Aorta (tissue), 5 donors: ENCODE results near the gene NEO1. TPM values are rescaled to one million over a fixed set of nuclear protein-coding genes. Genes with fewer than 3 reads are reported as not detected.

Experiments
- ATAC-seq: fragments of 200-7000 bp; cut with Tn5 transposase; one replicate; pipeline ENCODE4 v1.9.1; 2022; ENCODE audit warnings: moderate library complexity; ENCODE audit not compliant: low FRiP score
- DNase-seq, 2 donors: peaks; one replicate each; pipeline ENCODE4 v3.0.0-alpha.2; 2020
- H3K27ac ChIP-seq, 2 donors: one replicate each; pipeline ENCODE4 v1.5.1; 2013; ENCODE audit warnings: low read length in 2 of 2, mild to moderate bottlenecking in 2 of 2, moderate library complexity in 2 of 2, control low read depth in 1 of 2, inconsistent platforms in 1 of 2, low read depth in 1 of 2
- H3K27me3 ChIP-seq, 2 donors: one replicate each; pipeline ENCODE4 v1.6.1; 2013; ENCODE audit warnings: control low read depth in 1 of 2, low read length in 1 of 2, mild to moderate bottlenecking in 1 of 2, moderate library complexity in 1 of 2; ENCODE audit not compliant: insufficient read depth in 2 of 2, control insufficient read depth in 1 of 2
- H3K36me3 ChIP-seq, 2 donors: one replicate each; pipeline ENCODE4 v1.6.1; 2013; ENCODE audit warnings: control low read depth in 1 of 2, low read length in 1 of 2, mild to moderate bottlenecking in 1 of 2; ENCODE audit not compliant: insufficient read depth in 2 of 2, control insufficient read depth in 1 of 2
- H3K4me1 ChIP-seq, 2 donors: one replicate each; pipeline ENCODE4 v1.6.1; 2013; ENCODE audit warnings: low read length in 2 of 2, control low read depth in 1 of 2, mild to moderate bottlenecking in 1 of 2, moderate library complexity in 1 of 2; ENCODE audit not compliant: insufficient read depth in 2 of 2, control insufficient read depth in 1 of 2
- H3K4me3 ChIP-seq, 2 donors: one replicate each; pipeline ENCODE4 v1.5.1; 2013; ENCODE audit warnings: low read length in 2 of 2, control low read depth in 1 of 2, mild to moderate bottlenecking in 1 of 2
- H3K9me3 ChIP-seq: one replicate; pipeline ENCODE4 v1.6.1; 2013; ENCODE audit warnings: mild to moderate bottlenecking, low read length; ENCODE audit not compliant: control insufficient read depth
- WGBS, 2 donors: extraction: QIAGEN DNeasy Blood & Tissue Kit; methylation state at CpG; one replicate each; pipeline ENCODE4 v1.1.7; 2013; 5-methylcytosine and 5-hydroxymethylcytosine counted together
- intact Hi-C, 2 donors: fragments of 100-400 bp; cut with DNase I; formaldehyde crosslinking; loops; one replicate each; pipeline versions ENCODE4 v1.14.2 to v1.15.0; 2022
- polyA plus RNA-seq, 2 donors: library from polyadenylated mRNA; stranded (reverse); fragments of 200-250 nt; gene quantifications; one replicate each; pipeline ENCODE4 v1.2.3, GENCODE V29; 2013
- total RNA-seq, 2 donors: library from RNA; stranded (reverse); fragmentation: NEBNext Ultra II Directional; extraction: Animal tissue kit (Norgen Biotek cat#: 25700); gene quantifications; one replicate each; pipeline ENCODE4 v1.2.1, GENCODE V29; 2021
- donor health status: healthy with polysubstance abuse.
- donor health status: Bipolar disorder and iron deficiency.
- donor health status: DM: no; HTN: no; CAD: no.
- donor health status: DM: no; HTN: no; CAD: no.
- donor health status: DM: yes; HTN: yes; CAD: no.

NEO1 gene
- total and polyA plus RNA-seq, 4 donors, result 11.3 to 46.7 (median 24.7) TPM

DNA sequence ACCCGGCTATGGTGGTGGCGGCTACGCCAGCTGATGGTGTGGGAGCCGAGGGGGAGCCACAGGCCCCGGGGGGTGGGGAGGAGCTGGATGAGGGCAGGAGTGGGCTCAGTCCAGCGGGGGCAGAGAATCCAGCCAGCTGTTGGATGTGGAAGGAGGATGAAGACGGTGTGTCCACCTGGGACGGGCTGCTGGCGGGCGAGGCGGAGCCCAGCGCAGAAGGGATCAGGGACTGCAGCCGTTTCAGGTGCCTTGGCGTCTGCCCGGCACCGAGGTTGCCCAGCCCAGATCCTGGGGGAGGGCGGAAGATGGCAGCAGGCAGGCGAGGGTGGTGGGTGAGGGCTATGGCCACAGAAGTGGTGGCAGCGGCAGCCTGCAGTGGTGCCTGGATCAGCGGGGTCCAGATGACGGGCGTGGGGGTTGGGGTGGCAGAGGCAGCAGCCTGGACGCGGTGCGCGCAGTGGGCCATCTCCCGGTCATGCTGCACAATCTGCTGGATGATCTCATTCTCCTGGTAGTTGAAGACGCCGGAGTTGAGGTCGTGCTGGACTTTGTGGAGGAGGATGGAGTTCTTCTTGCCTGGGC lies 271.2 kb downstream of the NEO1 start:
- H3K27ac ChIP-seq, result no peak overlapping the region
- DNase-seq (peak in 1 of 2 donors; percentile 63), ATAC-seq (no peak)
- H3K4me1 ChIP-seq, result no peaks in the 10 kb centered on the region
- no peaks in the 10 kb centered on the region for H3K9me3 ChIP-seq
- intact Hi-C loops, result loop anchor here in 1 of 2 donors (10.0 kb wide), 1 partner anchor 61 kb away; no protein-coding TSS in a partner anchor
- H3K27me3 ChIP-seq, result no peaks in the 10 kb centered on the region
- no peaks in the 10 kb centered on the region for H3K36me3 ChIP-seq
- WGBS, 2 donors, result 93 to 94% methylated on average over 30 of the region's 30 CpGs
- no peak overlapping the region for H3K4me3 ChIP-seq

DNA sequence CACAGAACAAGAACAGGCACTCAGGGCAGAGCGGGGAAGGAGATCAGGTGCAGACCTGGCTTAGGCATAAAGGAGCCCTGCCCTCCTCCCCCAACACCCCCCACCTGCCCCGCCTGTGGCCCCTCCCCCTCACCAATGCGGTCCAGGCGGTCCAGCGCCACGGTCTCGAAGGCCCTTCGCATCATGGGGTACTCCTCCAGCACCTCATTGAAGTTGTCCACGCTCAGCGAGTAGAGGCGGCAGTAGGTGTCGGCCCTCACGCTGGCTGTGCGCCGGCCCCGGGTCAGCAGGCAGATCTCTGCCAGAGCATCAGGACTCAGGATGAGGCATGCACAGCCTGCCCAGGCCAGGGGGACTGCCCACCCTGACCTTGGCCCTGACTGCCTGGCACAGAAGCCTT lies 271.7 kb downstream of the NEO1 start:
- 95 to 97% methylated on average over 16 of the region's 16 CpGs for WGBS, 2 donors
- no peak overlapping the region for H3K27ac ChIP-seq
- ATAC-seq (no peak), DNase-seq (peak in 1 of 2 donors; percentile 54)
- H3K36me3 ChIP-seq, result no peaks in the 10 kb centered on the region
- H3K4me1 ChIP-seq, result no peaks in the 10 kb centered on the region
- no peaks in the 10 kb centered on the region for H3K9me3 ChIP-seq
- intact Hi-C loops, result loop anchor here in 1 of 2 donors (10.0 kb wide), 1 partner anchor 61 kb away; no protein-coding TSS in a partner anchor
- H3K27me3 ChIP-seq, result no peaks in the 10 kb centered on the region
- no peak overlapping the region for H3K4me3 ChIP-seq

DNA sequence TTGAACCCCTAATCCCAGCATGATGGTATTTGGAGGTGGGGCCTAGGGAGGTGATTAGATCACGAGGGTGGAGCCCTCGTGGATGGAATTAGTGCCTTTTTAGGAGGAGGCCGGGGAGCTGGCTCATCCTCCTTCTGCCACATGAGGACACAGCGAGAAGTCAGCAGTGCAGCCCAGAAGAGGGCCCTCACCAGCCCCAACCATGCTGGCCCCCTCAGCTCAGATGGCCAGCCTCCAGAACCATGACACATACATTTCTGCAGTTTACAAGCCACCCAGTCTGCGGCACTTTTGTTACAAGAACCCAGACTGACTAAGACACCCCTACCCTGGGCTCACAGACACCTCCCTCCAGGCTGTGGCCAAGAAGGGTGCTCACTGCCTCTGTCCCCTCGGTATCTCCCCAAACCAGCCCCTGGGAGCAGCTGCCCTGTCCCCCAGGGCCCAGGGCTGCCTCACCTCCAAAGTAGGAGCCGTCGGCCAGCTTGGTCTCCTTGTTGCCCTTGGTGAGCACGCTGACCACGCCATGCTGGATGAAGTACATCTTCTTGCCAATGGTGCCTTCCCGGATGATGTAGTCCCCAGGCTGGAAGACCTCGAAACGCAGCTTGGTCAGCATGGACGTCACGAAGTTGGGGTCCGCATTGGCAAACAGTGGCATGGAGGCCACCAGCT lies 272.4 kb downstream of the NEO1 start:
- Histone ChIP-seq H3K27me3 (no peaks in the 10 kb centered on the region), H3K27ac (no peak overlapping the region), H3K9me3 (no peaks in the 10 kb centered on the region), H3K4me3 (no peak overlapping the region), H3K36me3 (no peaks in the 10 kb centered on the region), H3K4me1 (no peaks in the 10 kb centered on the region)
- intact Hi-C loops, result loop anchor here in 1 of 2 donors (10.0 kb wide), 1 partner anchor 60 kb away; no protein-coding TSS in a partner anchor
- DNase-seq (peak in 1 of 2 donors; percentile 74), ATAC-seq (no peak)
- WGBS, 2 donors, result 94% methylated on average over 16 of the region's 16 CpGs

DNA sequence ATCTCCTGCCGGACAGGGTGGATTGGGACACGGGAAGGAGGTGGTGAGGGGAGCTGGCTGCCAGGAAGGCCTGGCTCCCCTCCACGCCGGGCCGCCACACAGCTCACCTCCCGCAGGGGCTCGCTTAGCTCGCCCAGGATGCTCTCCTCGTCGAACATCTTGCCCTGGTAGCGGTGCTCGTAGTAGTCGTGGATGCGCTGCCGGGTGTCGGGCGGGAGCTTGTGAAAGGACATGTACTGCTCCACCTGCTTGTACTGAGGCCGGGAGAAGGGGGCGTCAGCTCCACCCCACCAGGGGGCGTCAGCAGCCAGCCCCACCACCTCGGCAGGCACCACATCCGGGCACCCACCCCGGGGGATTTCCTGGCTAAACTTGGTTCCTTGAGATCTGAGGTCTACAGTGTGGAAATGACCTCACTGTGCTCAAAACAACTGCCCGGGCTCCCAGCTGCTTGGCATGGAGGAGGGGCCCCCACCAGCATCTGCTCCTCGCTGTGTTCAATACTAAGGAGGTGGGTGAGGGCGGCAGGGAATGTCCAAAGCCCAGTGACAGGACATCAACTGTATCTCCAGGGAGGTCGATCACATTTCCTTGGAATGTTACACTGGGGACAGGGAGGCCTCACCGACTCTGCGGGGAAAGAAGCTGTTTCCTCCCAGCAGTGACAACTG lies 273.1 kb downstream of the NEO1 start:
- WGBS, 2 donors, result 59 to 60% methylated on average over 29 of the region's 29 CpGs
- ATAC-seq (no peak), DNase-seq (peak in 1 of 2 donors; percentile 57)

DNA sequence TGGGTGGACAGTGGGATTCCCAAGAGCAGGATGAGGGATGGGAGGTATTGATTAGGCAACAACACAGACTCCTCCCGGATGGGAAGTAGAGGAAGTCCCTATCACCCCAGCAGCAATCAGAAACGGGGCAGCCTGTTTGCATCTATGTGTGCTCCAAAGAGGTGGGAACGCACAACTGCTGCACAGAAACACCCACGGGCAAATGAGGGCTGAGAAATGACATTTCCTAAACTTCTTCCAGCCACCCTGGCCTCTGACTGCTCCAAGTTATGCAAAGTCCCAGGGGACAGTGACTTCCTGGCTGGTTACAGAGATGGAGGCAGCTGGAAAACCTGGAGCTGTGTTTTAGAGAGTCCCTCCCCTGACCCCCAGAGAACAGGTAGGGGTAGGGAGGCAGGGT lies 273.9 kb downstream of the NEO1 start:
- WGBS, 2 donors, result 14 to 19% methylated on average over 4 of the region's 4 CpGs
- H3K9me3 ChIP-seq, result no peaks in the 10 kb centered on the region
- intact Hi-C loops, result loop anchor here in 1 of 2 donors (10.0 kb wide), 1 partner anchor 59 kb away; no protein-coding TSS in a partner anchor

More for the DNA sequence above, 273.1 kb downstream of the NEO1 start:
- no peak overlapping the region for H3K4me3 ChIP-seq
- no peaks in the 10 kb centered on the region for H3K9me3 ChIP-seq
- intact Hi-C loops, result loop anchor here in 1 of 2 donors (10.0 kb wide), 1 partner anchor 59 kb away; no protein-coding TSS in a partner anchor
- no peaks in the 10 kb centered on the region for H3K4me1 ChIP-seq
- no peaks in the 10 kb centered on the region for H3K27me3 ChIP-seq
- no peak overlapping the region for H3K27ac ChIP-seq
- no peaks in the 10 kb centered on the region for H3K36me3 ChIP-seq

GRCh38 chr15:73328149-73328820 lies 276.0 kb downstream of the NEO1 start:
- no peaks in the 10 kb centered on the region for H3K27me3 ChIP-seq
- H3K27ac ChIP-seq, result no peak overlapping the region
- no peaks in the 10 kb centered on the region for H3K4me1 ChIP-seq
- no peak overlapping the region for H3K4me3 ChIP-seq
- intact Hi-C loops, result loop anchor here in 1 of 2 donors (10.0 kb wide), 1 partner anchor 57 kb away; no protein-coding TSS in a partner anchor
- WGBS, 2 donors, result 89 to 91% methylated on average over 12 of the region's 12 CpGs
- DNase-seq (peak in 1 of 2 donors; percentile 67), ATAC-seq (no peak)
- no peaks in the 10 kb centered on the region for H3K9me3 ChIP-seq
- H3K36me3 ChIP-seq, result no peaks in the 10 kb centered on the region

More for the DNA sequence above, 273.9 kb downstream of the NEO1 start:
- DNase-seq (peak; percentile 6 to 57), ATAC-seq (no peak)
- H3K27me3 ChIP-seq, result no peaks in the 10 kb centered on the region
- no peak overlapping the region for H3K4me3 ChIP-seq
- H3K4me1 ChIP-seq, result no peaks in the 10 kb centered on the region
- no peaks in the 10 kb centered on the region for H3K36me3 ChIP-seq
- H3K27ac ChIP-seq, result no peak overlapping the region

- Histone ChIP-seq H3K9me3 (no peaks in the 10 kb centered on the region), H3K27me3 (no peaks in the 10 kb centered on the region), H3K36me3 (no peaks in the 10 kb centered on the region), H3K27ac (no peak overlapping the region), H3K4me1 (no peaks in the 10 kb centered on the region), H3K4me3 (no peak overlapping the region)
- no peak for ATAC-seq
- 80 to 83% methylated on average over 10 of the region's 10 CpGs for WGBS, 2 donors
- DNase-seq, result peak in 1 of 2 donors; percentile 55
- intact Hi-C loops, result loop anchor here in 1 of 2 donors (10.0 kb wide), 1 partner anchor 56 kb away; no protein-coding TSS in a partner anchor
These were observed 276.7 kb downstream of the NEO1 start for GRCh38 chr15:73328981-73329380.

DNA sequence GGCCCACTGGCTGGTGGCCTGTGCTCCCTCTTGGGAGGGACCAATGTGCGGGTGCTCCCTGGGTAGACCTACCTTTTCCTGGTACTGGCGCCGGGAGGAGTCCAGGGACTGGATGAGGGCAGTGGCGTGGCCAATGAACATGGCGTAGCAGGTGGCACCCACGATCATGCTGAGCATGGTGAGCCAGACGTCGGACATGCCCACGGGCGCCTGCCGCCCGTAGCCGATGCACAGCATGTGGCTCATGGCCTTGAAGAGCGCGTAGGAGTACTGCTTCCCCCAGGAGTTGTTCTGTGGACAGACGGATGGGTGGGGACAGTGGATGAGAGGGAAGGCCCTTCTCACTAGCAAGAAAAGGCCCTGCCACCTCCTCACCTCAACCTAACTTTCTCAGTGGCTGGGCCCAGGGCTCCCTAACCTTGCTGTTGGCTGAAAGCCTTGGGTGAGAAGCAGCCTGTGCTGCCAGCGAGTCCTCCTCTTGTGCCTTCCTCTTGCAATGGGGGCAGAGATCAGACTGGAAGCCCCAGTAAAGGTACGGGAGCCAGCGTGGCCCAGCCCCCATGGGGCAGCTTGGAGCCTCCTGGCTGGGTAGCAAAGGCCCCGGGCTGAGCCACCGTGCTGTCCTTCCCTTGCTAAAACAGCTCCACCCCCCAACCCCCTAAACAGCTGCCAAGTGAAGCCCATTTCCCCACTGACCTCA lies 277.4 kb downstream of the NEO1 start:
- H3K27me3 ChIP-seq, result no peaks in the 10 kb centered on the region
- H3K36me3 ChIP-seq, result no peaks in the 10 kb centered on the region
- no peaks in the 10 kb centered on the region for H3K9me3 ChIP-seq
- H3K27ac ChIP-seq, result no peak overlapping the region
- peak in 1 of 2 donors; percentile 75 for DNase-seq
- H3K4me1 ChIP-seq, result no peaks in the 10 kb centered on the region
- intact Hi-C loops, result loop anchor here in 1 of 2 donors (10.0 kb wide), 1 partner anchor 55 kb away; no protein-coding TSS in a partner anchor
- ATAC-seq, result no peak
- WGBS, 2 donors, result 89 to 91% methylated on average over 21 of the region's 21 CpGs
- H3K4me3 ChIP-seq, result no peak overlapping the region
